ENCODE data around the gene WDR18.

WDR18 gene

DNA sequence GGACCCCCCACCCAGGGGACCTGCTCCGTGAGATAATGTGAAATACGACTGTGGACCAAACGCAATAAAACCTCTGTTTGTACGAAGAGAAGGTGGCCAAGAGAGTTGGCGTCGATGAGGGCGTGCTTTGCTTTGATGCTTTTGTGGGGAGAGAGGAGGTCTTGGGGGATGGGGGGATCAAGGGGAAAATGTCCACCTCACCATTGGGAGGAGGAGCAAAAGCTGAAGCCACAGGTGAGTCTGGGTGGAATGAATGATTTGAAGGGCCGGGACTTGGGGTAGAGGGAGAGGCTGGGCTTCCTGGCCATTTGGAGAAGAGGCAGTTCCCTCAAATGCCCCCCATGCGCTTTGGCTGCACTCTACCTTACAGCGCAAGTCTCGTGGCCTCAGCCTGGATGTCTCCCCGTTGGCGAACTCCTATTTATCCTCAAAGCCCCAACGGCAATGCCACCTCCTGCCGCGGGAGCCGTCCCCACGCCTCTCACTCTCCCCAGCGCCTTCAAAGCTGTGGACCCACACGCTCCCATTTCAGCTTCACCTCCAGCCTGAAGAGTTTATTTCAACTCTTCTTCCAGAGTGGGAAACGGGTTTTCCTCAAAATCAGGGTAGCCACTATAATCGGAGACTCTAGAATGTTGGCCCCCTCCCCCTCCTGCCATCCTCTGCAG is 55.0 kb downstream of the WDR18 start:
- Histone ChIP-seq H3K4me3 (ENCODE audit: low read depth, low read length) (peak overlapping the region; percentile 33), H3K27me3 (ENCODE audit: insufficient read depth, low read depth, severe bottlenecking) (no peaks in the 10 kb centered on the region), H3K27ac (peak overlapping the region; percentile 35; the same call in 1 of the 2 replicates), H3K36me3 (peaks cover 49% of the 10 kb centered on the region), H3K9me3 (ENCODE audit: severe bottlenecking) (no peaks in the 10 kb centered on the region)
- no peak for DNase-seq
- TF ChIP-seq, protein P1, sequence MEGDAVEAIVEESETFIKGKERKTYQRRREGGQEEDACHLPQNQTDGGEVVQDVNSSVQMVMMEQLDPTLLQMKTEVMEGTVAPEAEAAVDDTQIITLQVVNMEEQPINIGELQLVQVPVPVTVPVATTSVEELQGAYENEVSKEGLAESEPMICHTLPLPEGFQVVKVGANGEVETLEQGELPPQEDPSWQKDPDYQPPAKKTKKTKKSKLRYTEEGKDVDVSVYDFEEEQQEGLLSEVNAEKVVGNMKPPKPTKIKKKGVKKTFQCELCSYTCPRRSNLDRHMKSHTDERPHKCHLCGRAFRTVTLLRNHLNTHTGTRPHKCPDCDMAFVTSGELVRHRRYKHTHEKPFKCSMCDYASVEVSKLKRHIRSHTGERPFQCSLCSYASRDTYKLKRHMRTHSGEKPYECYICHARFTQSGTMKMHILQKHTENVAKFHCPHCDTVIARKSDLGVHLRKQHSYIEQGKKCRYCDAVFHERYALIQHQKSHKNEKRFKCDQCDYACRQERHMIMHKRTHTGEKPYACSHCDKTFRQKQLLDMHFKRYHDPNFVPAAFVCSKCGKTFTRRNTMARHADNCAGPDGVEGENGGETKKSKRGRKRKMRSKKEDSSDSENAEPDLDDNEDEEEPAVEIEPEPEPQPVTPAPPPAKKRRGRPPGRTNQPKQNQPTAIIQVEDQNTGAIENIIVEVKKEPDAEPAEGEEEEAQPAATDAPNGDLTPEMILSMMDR (IDR thresholded peaks at IDR 0.05; ENCODE audit: low read depth, low read length): no peak

DNA sequence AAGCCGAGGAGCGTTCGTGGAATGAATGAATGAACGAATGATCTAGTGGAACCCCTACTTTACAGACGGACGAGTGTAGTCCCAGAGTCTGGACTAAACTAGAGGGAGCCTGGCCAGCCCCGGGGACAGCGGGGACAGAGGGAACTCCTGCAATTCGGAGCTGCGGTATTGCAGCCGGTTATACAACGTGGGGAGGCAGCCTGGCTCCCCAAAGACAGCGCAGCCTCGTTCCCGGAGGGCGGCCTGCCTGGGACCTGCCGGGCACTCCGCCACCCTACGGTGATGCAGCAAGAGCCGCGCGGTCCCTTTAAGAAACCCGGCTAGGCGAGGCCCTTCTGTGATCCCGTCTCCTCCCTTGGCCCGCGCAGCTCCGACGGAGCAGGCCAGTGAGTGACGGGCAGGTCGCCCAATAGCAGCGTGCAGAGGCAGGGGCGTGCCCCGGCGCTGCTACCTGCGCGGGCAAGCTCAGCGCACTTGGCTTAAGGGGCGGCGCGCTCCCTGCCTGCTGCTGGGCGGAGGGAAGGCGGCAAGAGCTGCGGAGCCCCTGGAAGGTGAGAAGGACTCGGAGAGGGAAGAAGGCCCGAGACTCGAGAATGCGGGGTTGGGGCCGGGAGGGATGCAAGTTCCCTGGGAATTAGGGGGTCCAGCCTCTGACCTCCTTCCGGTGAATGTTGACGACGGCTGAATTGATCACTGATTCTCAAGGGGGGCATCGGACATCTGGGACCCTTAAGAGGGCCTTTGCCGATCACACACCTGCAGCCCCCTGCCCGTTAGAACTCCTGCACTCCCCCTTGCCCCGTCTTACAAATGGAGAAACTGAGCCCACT is 55.7 kb downstream of the WDR18 start, which contains the start of gene ABCA7:
Gene ABCA7 (plus strand): TSS at position 462 of the 830 bp plus-strand sequence. CDS start 1,255 bp downstream, outside the sequence.
- peaks cover 56% of the 10 kb centered on the region for H3K36me3 ChIP-seq
- H3K27ac ChIP-seq: peak within 1 kb of the TSS; percentile 84
- DNase-seq: peak; percentile 99
- TF ChIP-seq, protein P1 (IDR thresholded peaks at IDR 0.05; ENCODE audit: low read depth, low read length): 0 out of 2 replicates have a peak, but pooled peaks have one; percentile 5
- H3K27me3 ChIP-seq (ENCODE audit: insufficient read depth, low read depth, severe bottlenecking): no peaks in the 10 kb centered on the region
- H3K9me3 ChIP-seq (ENCODE audit: severe bottlenecking): peaks cover 2% of the 10 kb centered on the region
- peak within 1 kb of the TSS; percentile 78 for H3K4me3 ChIP-seq (ENCODE audit: low read depth, low read length)

DNA sequence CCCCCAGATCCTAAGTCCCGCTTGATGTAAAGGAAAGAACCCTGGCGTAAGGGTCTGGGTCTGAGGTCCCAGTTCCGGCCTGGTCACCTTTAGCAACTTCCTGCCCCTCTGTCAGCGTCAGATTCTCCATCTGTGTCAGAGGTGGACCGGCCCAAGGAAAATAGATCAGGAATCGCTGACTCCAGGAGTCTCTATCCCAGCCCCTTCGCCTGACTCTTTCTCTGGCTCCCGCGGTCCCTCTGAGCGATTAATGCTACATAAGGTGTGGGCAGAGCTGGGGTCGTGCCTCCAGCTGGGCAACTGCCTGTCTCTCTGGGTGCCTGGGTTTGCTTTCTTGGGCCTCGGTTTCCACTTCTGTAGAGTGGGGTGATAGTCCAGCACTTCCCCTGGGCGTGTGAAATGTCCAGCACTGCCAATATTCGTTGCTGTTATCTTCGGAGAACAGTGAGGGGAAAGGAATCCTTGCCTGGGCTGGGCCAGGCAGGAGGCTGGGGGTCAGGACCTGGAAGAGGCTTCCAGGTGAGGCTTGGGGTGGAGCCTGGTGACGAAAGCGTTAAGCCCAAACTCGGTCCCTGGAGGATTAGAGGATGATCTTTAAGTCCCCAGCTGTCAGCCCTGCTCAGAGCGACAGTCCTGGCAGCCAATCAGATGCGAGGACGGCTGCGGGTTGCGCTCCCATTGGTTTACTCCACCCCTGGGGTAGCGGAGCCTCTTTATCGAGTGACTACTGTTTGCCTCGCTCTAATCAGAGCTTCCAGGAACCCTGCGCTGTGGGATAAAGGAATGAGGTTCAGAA is 56.5 kb downstream of the WDR18 start:
- peaks cover 51% of the 10 kb centered on the region for H3K36me3 ChIP-seq
- TF ChIP-seq, protein P1 (IDR thresholded peaks at IDR 0.05; ENCODE audit: low read depth, low read length): no peak
- H3K4me3 ChIP-seq (ENCODE audit: low read depth, low read length): peak overlapping the region; percentile 78
- no peaks in the 10 kb centered on the region for H3K27me3 ChIP-seq (ENCODE audit: insufficient read depth, low read depth, severe bottlenecking)
- H3K9me3 ChIP-seq (ENCODE audit: severe bottlenecking): peaks cover 3% of the 10 kb centered on the region
- DNase-seq: peak; percentile 98
- H3K27ac ChIP-seq: peak overlapping the region; percentile 84

DNA sequence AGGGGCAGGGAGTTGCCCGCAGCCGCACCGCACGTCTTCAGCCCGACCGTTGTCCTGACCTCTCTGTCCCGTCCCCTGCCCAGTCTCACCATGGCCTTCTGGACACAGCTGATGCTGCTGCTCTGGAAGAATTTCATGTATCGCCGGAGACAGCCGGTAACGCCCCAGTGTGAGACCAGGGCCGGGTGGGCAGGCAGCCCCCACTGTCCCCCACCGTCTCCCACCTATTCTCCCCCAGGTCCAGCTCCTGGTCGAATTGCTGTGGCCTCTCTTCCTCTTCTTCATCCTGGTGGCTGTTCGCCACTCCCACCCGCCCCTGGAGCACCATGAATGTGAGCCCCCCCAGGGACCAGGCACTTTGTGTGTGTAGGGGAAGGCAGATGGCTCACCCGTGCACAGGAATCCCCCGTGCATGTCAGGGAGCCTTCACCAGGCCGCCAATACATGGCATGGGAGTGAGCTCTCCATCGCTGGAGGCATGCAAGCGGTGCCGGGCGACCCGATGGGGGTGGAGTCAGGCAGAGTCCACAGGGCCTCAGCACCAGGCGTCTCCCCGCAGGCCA is 57.2 kb downstream of the WDR18 start:
- Histone ChIP-seq H3K9me3 (ENCODE audit: severe bottlenecking) (peaks cover 3% of the 10 kb centered on the region), H3K27me3 (ENCODE audit: insufficient read depth, low read depth, severe bottlenecking) (no peaks in the 10 kb centered on the region), H3K4me3 (ENCODE audit: low read depth, low read length) (peak overlapping the region; percentile 39), H3K27ac (peak overlapping the region; percentile 61), H3K36me3 (peaks cover 50% of the 10 kb centered on the region)
- no peak for DNase-seq
- TF ChIP-seq, protein P1 (IDR thresholded peaks at IDR 0.05; ENCODE audit: low read depth, low read length): no peak

Data from WERI-Rb-1 (cell line).